ENCODE measurements around the gene ASAP3.

- TF ChIP-seq CTCF (IDR thresholded peaks at IDR 0.05) (no peak), POLR2A (IDR thresholded peaks at IDR 0.05) (no peak)
Measured at GRCh38 chr1:23514111-23514679, 30.2 kb upstream of the ASAP3 start.

Measured in adrenal gland (tissue), 5 donors.